ENCODE measurements around the gene GNA12.

GRCh38 chr7:2729893-2730716, 114.0 kb downstream of the GNA12 start:
- TF ChIP-seq CTCF (IDR thresholded peaks at IDR 0.05): no peak
- TF ChIP-seq POLR2A (IDR thresholded peaks at IDR 0.05): no peak
